DOHH2 (cell line): ENCODE data around the gene WDR48.

Source experiments
- EZH2phosphoT487 ChIP-seq: fragments of 200-600 bp; sonication (generic); IDR thresholded peaks from 2 replicates; pipeline ENCODE4 v1.6.1; 2017; ENCODE audit warnings: borderline replicate concordance, mild to moderate bottlenecking, antibody characterized with exemption, low read length, moderate library complexity, mixed read lengths
- TF ChIP-seq, protein P1 (sequence below): fragments of 200-600 bp; sonication (generic); IDR thresholded peaks from one replicate; pipeline ENCODE4 v1.5.1; 2014; ENCODE audit warnings: antibody characterized with exemption, mild to moderate bottlenecking, low read depth, low read length; ENCODE audit not compliant: poor library complexity, severe bottlenecking

DNA sequence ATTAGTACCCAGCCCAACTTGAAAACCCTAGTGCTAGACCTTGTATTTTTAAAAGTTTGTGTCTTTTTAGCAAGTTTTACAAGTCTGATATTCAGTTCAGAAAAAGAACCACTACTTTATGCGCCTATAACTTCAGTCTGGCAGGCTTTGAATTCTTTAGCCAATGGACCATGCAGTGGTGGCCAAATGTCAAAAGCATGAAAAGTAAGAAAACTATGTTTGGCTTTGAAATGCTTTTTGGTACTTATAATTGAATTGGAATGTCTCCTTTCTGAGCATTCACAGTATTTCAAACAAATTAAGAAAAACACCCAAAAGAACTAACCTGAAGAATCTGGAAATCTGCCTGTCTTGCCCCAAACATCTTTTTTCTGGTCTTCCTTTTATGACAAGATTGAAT lies 12.8 kb downstream of the WDR48 start:
- TF ChIP-seq, protein P1, sequence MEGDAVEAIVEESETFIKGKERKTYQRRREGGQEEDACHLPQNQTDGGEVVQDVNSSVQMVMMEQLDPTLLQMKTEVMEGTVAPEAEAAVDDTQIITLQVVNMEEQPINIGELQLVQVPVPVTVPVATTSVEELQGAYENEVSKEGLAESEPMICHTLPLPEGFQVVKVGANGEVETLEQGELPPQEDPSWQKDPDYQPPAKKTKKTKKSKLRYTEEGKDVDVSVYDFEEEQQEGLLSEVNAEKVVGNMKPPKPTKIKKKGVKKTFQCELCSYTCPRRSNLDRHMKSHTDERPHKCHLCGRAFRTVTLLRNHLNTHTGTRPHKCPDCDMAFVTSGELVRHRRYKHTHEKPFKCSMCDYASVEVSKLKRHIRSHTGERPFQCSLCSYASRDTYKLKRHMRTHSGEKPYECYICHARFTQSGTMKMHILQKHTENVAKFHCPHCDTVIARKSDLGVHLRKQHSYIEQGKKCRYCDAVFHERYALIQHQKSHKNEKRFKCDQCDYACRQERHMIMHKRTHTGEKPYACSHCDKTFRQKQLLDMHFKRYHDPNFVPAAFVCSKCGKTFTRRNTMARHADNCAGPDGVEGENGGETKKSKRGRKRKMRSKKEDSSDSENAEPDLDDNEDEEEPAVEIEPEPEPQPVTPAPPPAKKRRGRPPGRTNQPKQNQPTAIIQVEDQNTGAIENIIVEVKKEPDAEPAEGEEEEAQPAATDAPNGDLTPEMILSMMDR: no peak
- TF ChIP-seq EZH2phosphoT487: no peak
